ENCODE data around the gene FAM181A.

FAM181A gene

GRCh38 chr14:93972618-93973205 is 45.6 kb downstream of the FAM181A start:
- no peak for TF ChIP-seq CTCF (IDR thresholded peaks at IDR 0.05)
- Histone ChIP-seq H3K27me3 (peaks cover 66% of the 10 kb centered on the region), H3K9me3 (no peaks in the 10 kb centered on the region), H3K4me1 (ENCODE audit: control insufficient read depth in 1 of 2, insufficient read depth in 1 of 2, low read depth in 1 of 2, low read length in 1 of 2) (peaks cover 0 to 23% of the 10 kb centered on the region in 2 experiments), H3K4me3 (ENCODE audit: low read depth in 1 of 2, low read length in 1 of 2) (no peak overlapping the region), H3K36me3 (no peaks in the 10 kb centered on the region), H3K27ac (no peak overlapping the region)

- no peak for TF ChIP-seq CTCF (IDR thresholded peaks at IDR 0.05)
- Histone ChIP-seq H3K27me3 (peaks cover 71% of the 10 kb centered on the region), H3K36me3 (no peaks in the 10 kb centered on the region), H3K9me3 (no peaks in the 10 kb centered on the region), H3K27ac (no peak overlapping the region), H3K4me1 (ENCODE audit: control insufficient read depth in 1 of 2, insufficient read depth in 1 of 2, low read depth in 1 of 2, low read length in 1 of 2) (peaks cover 0 to 18% of the 10 kb centered on the region in 2 experiments), H3K4me3 (ENCODE audit: low read depth in 1 of 2, low read length in 1 of 2) (no peak overlapping the region)
Observed at GRCh38 chr14:93973607-93974006, 46.5 kb downstream of the FAM181A start.

GRCh38 chr14:93974299-93974698 is 47.2 kb downstream of the FAM181A start:
- Histone ChIP-seq H3K27me3 (peaks cover 64% of the 10 kb centered on the region), H3K4me3 (ENCODE audit: low read depth in 1 of 2, low read length in 1 of 2) (no peak overlapping the region), H3K27ac (no peak overlapping the region), H3K4me1 (ENCODE audit: control insufficient read depth in 1 of 2, insufficient read depth in 1 of 2, low read depth in 1 of 2, low read length in 1 of 2) (peaks cover 0 to 18% of the 10 kb centered on the region in 2 experiments), H3K9me3 (no peaks in the 10 kb centered on the region), H3K36me3 (no peaks in the 10 kb centered on the region)
- no peak for TF ChIP-seq CTCF (IDR thresholded peaks at IDR 0.05)

- no peak for TF ChIP-seq CTCF (IDR thresholded peaks at IDR 0.05)
- no peaks in the 10 kb centered on the region for H3K36me3 ChIP-seq
- no peaks in the 10 kb centered on the region for H3K9me3 ChIP-seq
- H3K4me3 ChIP-seq (ENCODE audit: low read depth in 1 of 2, low read length in 1 of 2) = no peak overlapping the region
- H3K27me3 ChIP-seq = peaks cover 59% of the 10 kb centered on the region
- H3K4me1 ChIP-seq (ENCODE audit: control insufficient read depth in 1 of 2, insufficient read depth in 1 of 2, low read depth in 1 of 2, low read length in 1 of 2) = peaks cover 0 to 18% of the 10 kb centered on the region in 2 experiments
- no peak overlapping the region for H3K27ac ChIP-seq
Observed at GRCh38 chr14:93974833-93975232, 47.7 kb downstream of the FAM181A start.

- Histone ChIP-seq H3K36me3 (no peaks in the 10 kb centered on the region), H3K4me3 (ENCODE audit: low read depth in 1 of 2, low read length in 1 of 2) (no peak overlapping the region), H3K9me3 (no peaks in the 10 kb centered on the region), H3K27me3 (peaks cover 48% of the 10 kb centered on the region), H3K4me1 (ENCODE audit: control insufficient read depth in 1 of 2, insufficient read depth in 1 of 2, low read depth in 1 of 2, low read length in 1 of 2) (peaks cover 0 to 10% of the 10 kb centered on the region in 2 experiments), H3K27ac (no peak overlapping the region)
- TF ChIP-seq CTCF (IDR thresholded peaks at IDR 0.05) = no peak
Observed at GRCh38 chr14:93975791-93976476, 48.8 kb downstream of the FAM181A start.

Data from neutrophil (primary cell).